PC-3 (cell line): Measurements from ENCODE around the gene JAG2.

Experiments
- CTCF ChIP-seq: fragments of 300-600 bp; sonication (generic); conservative IDR thresholded peaks from 2 replicates; pipeline ENCODE4 v1.5.1; 2017; ENCODE audit warnings: antibody characterized with exemption, low read depth, mild to moderate bottlenecking, low read length
- EZH2phosphoT487 ChIP-seq: fragments of 300-600 bp; sonication (generic); IDR thresholded peaks from 2 replicates; pipeline ENCODE4 v1.6.1; 2018; ENCODE audit warnings: mild to moderate bottlenecking, antibody characterized with exemption, low read length, borderline replicate concordance

- TF ChIP-seq CTCF (no peak), EZH2phosphoT487 (no peak)
Measured at GRCh38 chr14:105171004-105171673, 2.6 kb upstream of the JAG2 start.
